ENCODE results near the gene SLC30A2. TPM values are rescaled to one million over a fixed set of nuclear protein-coding genes. Genes with fewer than 3 reads are reported as not detected.

SLC30A2 gene
- polyA plus RNA-seq, 1 donor (not counting 4 experiments of a cell fraction or from before 2014, with no cell fraction given), result not detected

DNA sequence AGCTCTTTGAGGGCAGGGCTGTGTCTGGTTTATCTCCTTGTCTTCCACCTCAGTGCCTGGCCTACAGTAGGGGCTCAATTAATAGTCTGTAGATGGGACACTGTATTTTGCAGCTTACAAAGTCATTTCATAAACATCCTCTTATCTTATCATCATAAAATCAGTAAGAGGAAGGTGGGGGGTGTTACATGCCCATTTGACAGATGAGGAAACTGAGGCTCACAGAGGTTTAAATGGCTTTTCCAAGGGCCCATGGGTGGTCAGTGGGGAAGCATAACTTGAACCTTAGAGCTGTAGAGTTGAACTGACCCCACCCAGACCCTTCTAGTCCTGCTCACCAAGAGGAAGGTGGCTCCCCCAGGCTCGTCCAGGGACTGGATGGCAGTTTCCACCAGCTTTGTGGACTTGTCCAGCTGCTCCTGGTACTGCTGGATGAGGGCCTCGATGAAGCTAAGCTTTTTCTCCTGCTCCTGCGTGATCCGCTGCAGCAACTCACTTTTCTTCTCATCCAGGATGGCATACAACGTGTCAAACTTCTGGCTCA lies 12.2 kb upstream of the SLC30A2 start:
- DNase-seq (ENCODE audit: low read depth, low spot score) (no peak), FAIRE-seq (no peak)
- H3K9ac ChIP-seq (ENCODE audit: control insufficient read depth, extremely low read depth, insufficient read depth, low read length), result no peak overlapping the region
- H4K20me1 ChIP-seq (ENCODE audit: control insufficient read depth, extremely low read depth, insufficient read depth, low read length), result no peaks in the 10 kb centered on the region
- H3K9me3 ChIP-seq (ENCODE audit: control insufficient read depth, low read depth, low read length), result no peaks in the 10 kb centered on the region
- no peaks in the 10 kb centered on the region for H3K79me2 ChIP-seq (ENCODE audit: control insufficient read depth, insufficient read depth, low read length)
- no peak overlapping the region for H3K4me3 ChIP-seq (ENCODE audit: control insufficient read depth in 2 of 3, extremely low read depth in 1 of 3, insufficient read depth in 2 of 3, low read depth in 1 of 3, low read length in 3 of 3)
- no peak overlapping the region for H2AFZ ChIP-seq (ENCODE audit: control insufficient read depth, low read length)
- no peaks in the 10 kb centered on the region for H3K4me1 ChIP-seq (ENCODE audit: control insufficient read depth, extremely low read depth, insufficient read depth, low read length)
- TF ChIP-seq, protein P1, sequence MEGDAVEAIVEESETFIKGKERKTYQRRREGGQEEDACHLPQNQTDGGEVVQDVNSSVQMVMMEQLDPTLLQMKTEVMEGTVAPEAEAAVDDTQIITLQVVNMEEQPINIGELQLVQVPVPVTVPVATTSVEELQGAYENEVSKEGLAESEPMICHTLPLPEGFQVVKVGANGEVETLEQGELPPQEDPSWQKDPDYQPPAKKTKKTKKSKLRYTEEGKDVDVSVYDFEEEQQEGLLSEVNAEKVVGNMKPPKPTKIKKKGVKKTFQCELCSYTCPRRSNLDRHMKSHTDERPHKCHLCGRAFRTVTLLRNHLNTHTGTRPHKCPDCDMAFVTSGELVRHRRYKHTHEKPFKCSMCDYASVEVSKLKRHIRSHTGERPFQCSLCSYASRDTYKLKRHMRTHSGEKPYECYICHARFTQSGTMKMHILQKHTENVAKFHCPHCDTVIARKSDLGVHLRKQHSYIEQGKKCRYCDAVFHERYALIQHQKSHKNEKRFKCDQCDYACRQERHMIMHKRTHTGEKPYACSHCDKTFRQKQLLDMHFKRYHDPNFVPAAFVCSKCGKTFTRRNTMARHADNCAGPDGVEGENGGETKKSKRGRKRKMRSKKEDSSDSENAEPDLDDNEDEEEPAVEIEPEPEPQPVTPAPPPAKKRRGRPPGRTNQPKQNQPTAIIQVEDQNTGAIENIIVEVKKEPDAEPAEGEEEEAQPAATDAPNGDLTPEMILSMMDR (optimal IDR thresholded peaks at IDR 0.05 in 1 of 3, IDR thresholded peaks at IDR 0.05 in 1 of 3, conservative IDR thresholded peaks at IDR 0.05 in 1 of 3; ENCODE audit: extremely low read depth in 1 of 3, insufficient read depth in 2 of 3, low read length in 3 of 3), result no peak
- no peak for TF ChIP-seq EZH2 (IDR thresholded peaks at IDR 0.05; ENCODE audit: low read length)
- H3K36me3 ChIP-seq (ENCODE audit: control insufficient read depth in 2 of 2, extremely low read depth in 1 of 2, insufficient read depth in 2 of 2, low read length in 2 of 2), result no peaks in the 10 kb centered on the region
- H3K27ac ChIP-seq (ENCODE audit: control insufficient read depth, insufficient read depth, low read length), result no peak overlapping the region
- dilution Hi-C loops (cut with MboI; ENCODE audit: extremely low pct_ligation_motif_present, low sequenced_read_pairs), result no loop called here
- H3K9me1 ChIP-seq (ENCODE audit: control insufficient read depth, extremely low read depth, insufficient read depth, low read length), result no peaks in the 10 kb centered on the region
- peaks cover 23% of the 10 kb centered on the region for H3K27me3 ChIP-seq (ENCODE audit: control insufficient read depth, extremely low read depth, insufficient read depth, low read length)
- no peak overlapping the region for H3K4me2 ChIP-seq (ENCODE audit: control insufficient read depth, extremely low read depth, insufficient read depth, low read depth, low read length)

DNA sequence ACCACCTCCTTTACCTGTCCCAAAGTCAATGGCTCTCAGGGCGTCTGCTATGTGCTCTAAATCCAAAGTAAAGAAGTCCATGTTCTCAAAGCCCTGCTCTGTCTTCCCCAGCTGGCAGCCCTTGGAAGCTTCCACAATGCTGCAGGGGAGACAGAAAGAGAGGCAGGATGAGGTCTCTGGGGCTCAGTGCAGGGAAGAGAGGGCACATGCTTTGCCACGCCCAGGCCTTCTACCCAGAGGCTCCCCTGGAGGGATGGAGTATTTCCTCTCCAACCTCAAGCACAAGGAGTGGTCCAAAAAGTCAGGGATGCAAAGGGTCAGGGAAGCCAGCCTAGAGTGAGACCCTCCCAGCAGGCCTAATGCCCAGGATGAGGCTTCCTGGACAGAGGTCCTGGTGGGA lies 11.3 kb upstream of the SLC30A2 start:
- Histone ChIP-seq H4K20me1 (ENCODE audit: control insufficient read depth, extremely low read depth, insufficient read depth, low read length) (no peaks in the 10 kb centered on the region), H3K36me3 (ENCODE audit: control insufficient read depth in 2 of 2, extremely low read depth in 1 of 2, insufficient read depth in 2 of 2, low read length in 2 of 2) (no peaks in the 10 kb centered on the region), H3K4me1 (ENCODE audit: control insufficient read depth, extremely low read depth, insufficient read depth, low read length) (no peaks in the 10 kb centered on the region), H3K9me3 (ENCODE audit: control insufficient read depth, low read depth, low read length) (no peaks in the 10 kb centered on the region), H3K9me1 (ENCODE audit: control insufficient read depth, extremely low read depth, insufficient read depth, low read length) (no peaks in the 10 kb centered on the region), H3K9ac (ENCODE audit: control insufficient read depth, extremely low read depth, insufficient read depth, low read length) (no peak overlapping the region), H3K79me2 (ENCODE audit: control insufficient read depth, insufficient read depth, low read length) (no peaks in the 10 kb centered on the region), H3K4me2 (ENCODE audit: control insufficient read depth, extremely low read depth, insufficient read depth, low read depth, low read length) (no peak overlapping the region), H3K4me3 (ENCODE audit: control insufficient read depth in 2 of 3, extremely low read depth in 1 of 3, insufficient read depth in 2 of 3, low read depth in 1 of 3, low read length in 3 of 3) (no peak overlapping the region), H3K27ac (ENCODE audit: control insufficient read depth, insufficient read depth, low read length) (no peak overlapping the region), H2AFZ (ENCODE audit: control insufficient read depth, low read length) (no peak overlapping the region), H3K27me3 (ENCODE audit: control insufficient read depth, extremely low read depth, insufficient read depth, low read length) (peaks cover 23% of the 10 kb centered on the region)
- FAIRE-seq, result no peak
- no peak for DNase-seq (ENCODE audit: low read depth, low spot score)
- TF ChIP-seq, protein P1 (optimal IDR thresholded peaks at IDR 0.05 in 1 of 3, IDR thresholded peaks at IDR 0.05 in 1 of 3, conservative IDR thresholded peaks at IDR 0.05 in 1 of 3; ENCODE audit: extremely low read depth in 1 of 3, insufficient read depth in 2 of 3, low read length in 3 of 3), result no peak
- no peak for TF ChIP-seq EZH2 (IDR thresholded peaks at IDR 0.05; ENCODE audit: low read length)
- dilution Hi-C loops (cut with MboI; ENCODE audit: extremely low pct_ligation_motif_present, low sequenced_read_pairs), result no loop called here

All from keratinocyte (primary cell).